ENCODE data around the gene INTS14. TPM values are rescaled to one million over a fixed set of nuclear protein-coding genes. Genes with fewer than 3 reads are reported as not detected.

INTS14 gene
- total and polyA plus RNA-seq, 9 of the 15 experiments (the other 6 are each of a cell fraction or from before 2014, with no cell fraction given): 30.5 to 92.4 (median 46.5) TPM

GRCh38 chr15:65530318-65531111, 80.4 kb downstream of the INTS14 start, which contains the start of gene HACD3 (continued):
- TF ChIP-seq SP1 (CRISPR knock-in tag; IDR thresholded peaks at IDR 0.05) (no peak), EWSR1 (IDR thresholded peaks at IDR 0.05; ENCODE audit: borderline replicate concordance, low read depth, partially characterized antibody) (no peak), PTTG1 (tag; IDR thresholded peaks at IDR 0.05; ENCODE audit: low read depth) (no peak), ZNF280A (IDR thresholded peaks at IDR 0.05; ENCODE audit: low read depth, partially characterized antibody) (no peak), NFIX (CRISPR knock-in tag; IDR thresholded peaks at IDR 0.05; ENCODE audit: low read depth) (no peak), ZFP36 (IDR thresholded peaks at IDR 0.05; ENCODE audit: low read depth, low read length, partially characterized antibody) (peak; percentile 31), ZNF311 (CRISPR knock-in tag; IDR thresholded peaks at IDR 0.05) (no peak), GATAD2A (IDR thresholded peaks at IDR 0.05) (0 out of 2 replicates have a peak, but pooled peaks have one; percentile 6), ZNF121 (CRISPR knock-in tag; conservative IDR thresholded peaks at IDR 0.05) (no peak), ZBTB43 (CRISPR knock-in tag; IDR thresholded peaks at IDR 0.05) (0 out of 2 replicates have a peak, but pooled peaks have one; percentile 56), CBFB (CRISPR knock-in tag; IDR thresholded peaks at IDR 0.05) (peak; percentile 72), SMARCE1 (IDR thresholded peaks at IDR 0.05) (no peak), RNF219 (CRISPR knock-in tag; IDR thresholded peaks at IDR 0.05) (no peak), SIX5 (IDR thresholded peaks at IDR 0.05; ENCODE audit: borderline replicate concordance in 1 of 2, insufficient read depth in 1 of 2, low read depth in 1 of 2, low read length in 2 of 2) (no peak), SRSF3 (IDR thresholded peaks at IDR 0.05; ENCODE audit: insufficient read depth, low read length) (no peak), ZHX1 (conservative IDR thresholded peaks at IDR 0.05; ENCODE audit: low read length) (no peak), DLX4 (CRISPR knock-in tag; IDR thresholded peaks at IDR 0.05) (no peak)
